HG02610 (cell line): Measurements from ENCODE around the gene ARID1B.

Source experiments
- ATAC-seq: cut with Tn5 transposase; IDR thresholded peaks from one replicate; pipeline ENCODE4 v1.9.1; 2021; ENCODE audit warnings: mild to moderate bottlenecking, moderate library complexity; ENCODE audit not compliant: unreplicated experiment

Gene ARID1B

DNA sequence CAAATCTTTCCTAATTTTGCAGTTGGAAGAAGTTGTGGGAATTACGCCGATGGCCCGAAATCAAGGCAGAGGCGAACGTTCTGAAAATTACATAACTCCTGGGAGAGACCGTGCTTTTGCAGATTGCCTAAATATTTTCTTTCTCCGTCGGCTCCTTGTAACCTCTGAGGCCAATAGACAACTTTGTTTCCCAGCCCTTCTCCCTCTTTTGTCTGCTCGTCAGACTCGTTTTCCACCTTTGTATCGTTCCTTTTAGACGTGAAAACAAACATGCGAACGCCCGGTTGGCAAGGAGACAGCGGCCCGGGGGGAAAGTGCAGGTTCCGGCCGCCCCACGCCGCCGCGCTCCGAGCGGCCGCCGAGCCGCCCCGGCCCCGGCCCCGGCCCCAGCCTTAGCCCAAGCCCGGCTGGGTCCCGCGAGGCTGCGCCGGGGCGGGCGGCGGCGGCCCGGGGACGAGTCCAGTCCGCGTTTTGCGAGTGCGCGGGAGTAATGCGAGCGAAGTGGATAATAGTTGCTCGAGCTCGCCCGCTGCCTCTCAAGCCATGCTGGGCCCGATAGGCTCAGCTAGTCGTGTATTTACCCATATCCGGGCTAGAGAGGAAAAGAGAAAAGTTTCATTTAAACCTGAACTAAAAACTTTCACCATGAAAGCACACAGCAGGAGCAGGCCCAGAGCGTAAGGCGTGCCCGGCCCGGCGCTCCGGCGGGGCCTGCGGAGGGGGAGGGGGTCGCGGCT is at the start of gene ARID1B:
Gene ARID1B, plus strand, starts transcription at position 539 of the 737 bp plus-strand sequence. CDS start 303 bp downstream, outside the sequence.
- peak; percentile 36 for ATAC-seq

DNA sequence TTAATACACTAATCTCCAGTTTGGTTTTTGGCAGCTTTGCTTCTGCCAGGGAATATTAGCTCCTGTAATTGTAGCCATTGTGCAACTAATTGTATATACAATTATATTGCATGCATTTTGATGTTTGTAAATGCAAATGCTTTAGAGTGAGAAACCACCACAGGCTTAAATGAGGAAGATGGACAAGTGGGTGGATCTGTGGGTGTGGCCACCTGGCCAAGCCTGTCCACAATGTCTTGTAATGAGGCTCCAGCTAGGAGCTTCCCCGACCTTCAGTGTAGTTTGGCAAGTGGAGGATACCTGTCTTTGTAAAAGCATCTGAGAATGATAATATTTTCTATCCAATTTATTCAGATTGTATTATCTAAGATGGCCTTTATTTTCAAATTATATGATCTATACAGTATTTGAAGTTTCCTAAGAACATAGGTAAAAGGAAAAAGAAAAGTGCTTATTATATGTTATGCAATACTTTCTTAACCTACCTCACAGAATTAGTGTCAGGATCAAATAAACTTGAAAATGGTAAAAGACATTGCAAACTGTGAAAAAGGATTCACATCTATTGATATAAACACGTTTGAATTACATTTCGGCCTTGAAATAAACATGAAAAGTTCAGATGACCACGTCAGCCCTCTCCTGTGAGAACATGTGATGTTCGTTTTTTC is 49.3 kb upstream of the ARID1B start:
- ATAC-seq: no peak

- peak; percentile 90 for ATAC-seq
Observed at GRCh38 chr6:156729248-156729647, 47.9 kb upstream of the ARID1B start.

DNA sequence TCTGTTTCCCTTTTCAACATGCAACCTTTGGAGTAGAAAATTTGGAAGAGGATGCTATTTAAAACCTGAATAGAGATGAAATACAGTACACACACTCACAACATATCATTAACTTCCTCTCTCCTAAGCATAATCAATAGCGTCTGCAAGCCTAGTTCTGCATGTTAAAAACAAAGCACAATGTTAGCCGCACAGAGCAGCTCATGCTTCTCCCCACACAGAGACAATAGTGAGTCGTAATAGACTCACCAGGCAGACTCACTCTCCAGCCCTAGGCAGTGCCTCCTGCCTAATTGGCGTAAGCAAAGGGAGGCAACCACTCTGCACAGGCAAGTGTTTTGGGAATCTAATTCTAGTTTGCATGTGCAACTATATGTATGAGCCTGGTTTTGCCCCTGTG is 45.8 kb upstream of the ARID1B start:
- ATAC-seq: no peak

- ATAC-seq: no peak
Observed at GRCh38 chr6:156735751-156736150, 41.4 kb upstream of the ARID1B start.

GRCh38 chr6:156740604-156741003 is 36.6 kb upstream of the ARID1B start:
- no peak for ATAC-seq

GRCh38 chr6:156741287-156742073 is 35.7 kb upstream of the ARID1B start:
- ATAC-seq: no peak

DNA sequence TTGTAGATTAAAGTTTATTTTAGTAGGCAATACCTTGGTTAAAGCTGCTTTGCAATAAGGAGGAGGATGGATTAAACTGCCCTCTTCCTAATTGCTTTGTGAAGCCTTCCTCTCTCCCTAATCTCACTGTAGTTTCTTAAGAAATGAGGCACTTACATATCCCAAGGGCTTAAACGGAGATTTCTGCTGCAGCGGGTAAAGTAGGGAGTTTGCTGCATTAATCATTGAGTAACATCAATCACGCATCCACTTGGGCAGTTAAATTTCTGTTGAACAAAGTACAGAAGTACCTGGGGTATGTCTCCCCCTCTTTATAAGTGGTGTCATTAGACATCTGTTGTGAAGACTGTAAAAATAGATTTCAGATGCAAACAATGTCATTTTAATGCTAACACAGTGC is 29.5 kb upstream of the ARID1B start:
- no peak for ATAC-seq

GRCh38 chr6:156748504-156748903 is 28.7 kb upstream of the ARID1B start:
- ATAC-seq: no peak

DNA sequence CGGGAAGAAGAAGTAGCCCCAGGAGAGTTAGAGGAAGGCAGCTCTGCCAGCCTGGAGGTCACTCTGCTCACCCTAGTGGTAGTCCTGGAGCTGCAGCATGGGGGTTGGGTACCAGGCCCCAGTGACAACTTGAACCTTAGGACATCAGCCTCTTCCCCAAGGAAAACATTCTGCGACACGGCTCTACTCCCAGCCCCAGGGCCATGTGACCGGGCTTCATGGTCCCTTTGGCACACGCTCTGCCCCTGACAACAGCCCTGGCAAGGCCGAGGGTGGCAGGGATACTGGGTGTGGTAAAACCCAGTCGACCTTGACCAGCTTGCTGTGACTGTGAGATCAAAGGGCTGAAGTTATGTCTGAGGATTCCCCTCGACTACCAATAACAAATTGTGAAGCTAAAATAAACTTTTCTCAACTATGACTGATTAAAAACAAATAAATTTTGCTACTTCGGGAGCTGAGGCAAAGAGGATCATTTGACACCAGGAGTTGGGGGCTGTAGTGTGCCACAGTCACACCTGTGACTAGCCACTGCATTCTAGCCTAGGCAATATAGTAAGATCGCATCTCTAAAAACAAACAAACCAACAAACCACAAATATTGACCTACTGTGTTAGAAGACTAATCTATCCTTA is 24.4 kb upstream of the ARID1B start:
- peak; percentile 66 for ATAC-seq

DNA sequence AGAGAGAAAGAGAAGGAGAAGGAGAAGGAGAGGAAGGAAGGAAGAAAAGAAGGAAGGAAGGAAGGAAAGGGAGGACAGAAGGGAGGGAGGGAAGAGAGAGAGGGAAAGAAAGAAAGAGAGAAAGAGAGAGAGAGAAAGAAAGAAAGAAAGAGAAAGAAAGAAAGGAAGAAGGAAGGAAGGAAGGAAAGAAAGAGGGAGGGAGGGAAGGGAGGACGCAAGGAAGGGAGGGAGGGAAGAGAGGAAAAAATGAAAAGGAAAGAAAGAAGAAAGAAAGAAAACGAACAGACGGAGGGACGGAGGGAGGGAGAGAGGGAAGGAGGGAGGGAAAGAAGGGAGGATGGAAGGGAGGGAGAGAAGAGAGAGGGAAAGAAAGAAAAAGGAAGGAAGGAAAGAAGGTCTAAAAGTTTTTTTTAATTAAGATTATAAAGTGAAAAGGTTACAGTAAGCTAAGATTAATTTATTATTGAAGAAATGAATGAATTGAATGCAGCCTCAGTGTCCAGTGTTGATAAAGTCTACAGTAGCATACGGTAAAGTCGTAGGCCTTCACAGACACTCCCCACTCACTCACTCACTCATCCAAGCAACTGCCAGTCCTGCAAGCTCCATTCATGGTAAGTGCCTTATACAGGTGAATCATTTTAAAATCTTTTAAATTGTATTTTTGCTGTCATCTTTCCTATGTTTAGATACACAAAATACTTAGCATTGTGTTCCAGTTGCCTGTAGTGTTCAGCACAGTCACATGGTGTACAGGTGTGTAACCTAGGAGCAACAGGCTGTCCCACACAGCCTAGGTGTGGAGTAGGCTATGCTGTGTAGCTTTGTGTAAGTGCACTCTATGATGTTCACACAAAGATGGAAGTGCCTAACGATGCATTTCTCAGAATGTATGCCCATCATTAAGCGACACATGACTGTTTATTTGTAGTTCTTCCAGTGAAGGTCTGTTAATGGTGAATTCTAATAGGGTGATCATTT is 20.3 kb upstream of the ARID1B start:
- no peak for ATAC-seq

DNA sequence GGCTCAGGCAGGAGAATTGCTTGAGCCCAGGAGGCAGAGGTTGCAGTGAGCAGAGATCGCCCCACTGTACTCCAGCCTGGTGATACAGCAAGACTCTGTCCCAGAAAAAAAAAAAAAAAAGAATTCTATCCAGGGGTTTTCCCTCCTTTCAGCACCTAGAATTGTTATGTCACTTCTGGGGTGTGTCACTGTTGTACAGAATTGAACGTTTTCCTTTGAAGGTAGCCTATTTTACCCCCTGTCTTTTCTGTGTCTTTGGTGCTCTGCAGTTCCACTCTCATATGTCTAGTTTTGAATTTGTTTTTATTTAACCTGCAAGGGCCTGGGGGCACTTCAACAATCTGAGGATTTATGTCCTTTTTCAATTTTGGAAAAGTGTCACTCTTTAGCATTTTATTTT is 19.3 kb upstream of the ARID1B start:
- ATAC-seq: no peak

DNA sequence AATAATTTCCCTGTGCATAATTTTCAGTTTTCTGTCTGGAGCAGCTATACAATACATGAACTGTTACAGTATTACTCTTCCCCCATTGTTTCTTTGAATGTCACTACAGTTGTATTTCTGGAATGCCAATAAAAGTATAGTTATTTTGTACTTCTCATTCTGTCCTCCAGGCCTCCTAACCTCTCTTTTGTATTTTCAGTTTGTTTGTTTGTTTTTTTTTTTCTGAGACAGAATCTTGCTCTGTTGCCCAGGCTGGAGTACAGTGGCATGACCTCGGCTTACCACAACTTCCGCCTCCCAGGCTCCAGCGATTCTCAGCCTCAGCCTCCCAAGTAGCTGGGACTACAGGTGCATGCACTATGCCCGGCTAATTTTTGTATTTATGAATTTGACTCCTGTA is 16.8 kb upstream of the ARID1B start:
- no peak for ATAC-seq

DNA sequence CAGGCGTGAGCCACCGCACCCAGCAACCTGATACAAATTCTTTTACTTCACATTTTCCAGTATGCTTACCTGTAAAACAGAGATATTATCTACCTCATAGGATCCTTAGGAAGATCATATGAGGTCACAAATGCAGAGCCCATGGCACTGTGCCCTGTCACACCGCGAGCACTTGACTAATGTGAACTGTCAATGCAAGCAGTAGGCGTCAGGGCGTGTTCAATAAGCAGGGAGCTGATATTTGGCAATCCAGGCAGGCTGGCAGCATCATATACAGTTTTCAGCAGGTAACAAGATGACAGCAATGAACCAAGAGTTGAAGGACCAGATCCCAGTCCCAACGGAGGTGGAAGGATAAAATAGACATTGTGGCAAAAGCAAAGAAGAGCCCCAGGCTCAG is 14.6 kb upstream of the ARID1B start:
- ATAC-seq: no peak

GRCh38 chr6:156765117-156765516 is 12.1 kb upstream of the ARID1B start:
- no peak for ATAC-seq

- ATAC-seq: peak; percentile 92
Observed at GRCh38 chr6:156767603-156768467, 9.3 kb upstream of the ARID1B start.

- no peak for ATAC-seq
Observed at GRCh38 chr6:156771047-156771446, 6.1 kb upstream of the ARID1B start.

DNA sequence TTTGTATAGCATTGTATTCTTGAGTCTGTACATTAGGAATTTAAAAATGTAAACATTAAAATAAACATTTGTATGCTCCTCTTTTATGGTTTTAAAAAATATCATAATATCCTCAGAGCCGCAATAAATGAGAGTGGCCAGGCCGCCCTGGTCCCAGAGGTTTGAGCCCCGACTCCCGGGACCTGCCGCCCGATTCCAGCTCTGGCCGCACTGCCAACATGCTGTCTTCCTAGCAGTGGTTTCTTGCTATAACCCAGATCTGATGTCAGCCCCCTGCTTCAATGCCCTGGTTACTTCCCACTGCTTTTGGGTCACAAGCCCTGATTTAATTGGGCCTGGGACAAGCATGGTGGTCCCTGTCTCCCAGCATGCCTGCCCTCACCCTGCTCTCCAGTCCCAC is 5.4 kb upstream of the ARID1B start:
- no peak for ATAC-seq

GRCh38 chr6:156773476-156773875 is 3.7 kb upstream of the ARID1B start:
- ATAC-seq: no peak
